HepG2 (cell line): Measurements from ENCODE around the gene SLFNL1.

Source experiments
- AKAP8 ChIP-seq: sonication (generic); formaldehyde crosslinking; IDR thresholded peaks from 2 replicates; pipeline ENCODE4 v1.5.1; 2020; ENCODE audit warnings: mild to moderate bottlenecking, missing genetic modification reagents
- ATF3 ChIP-seq: sonication (generic); formaldehyde crosslinking; IDR thresholded peaks from 2 replicates; pipeline ENCODE4 v1.4.0; 2020; ENCODE audit warnings: missing genetic modification reagents
- CTCF ChIP-seq: sonication (generic); formaldehyde crosslinking; IDR thresholded peaks from 2 replicates; pipeline ENCODE4 v1.5.0; 2020; ENCODE audit warnings: mild to moderate bottlenecking, missing genetic modification reagents, moderate library complexity
- NFRKB ChIP-seq: fragments of 450-650 bp; IDR thresholded peaks from 2 replicates; pipeline ENCODE4 v1.6.1; 2017
- NR3C1 ChIP-seq: sonication (generic); formaldehyde crosslinking; IDR thresholded peaks from 2 replicates; pipeline ENCODE4 v1.4.0; 2020; ENCODE audit warnings: missing genetic modification reagents
- POLR2AphosphoS5 ChIP-seq: IDR thresholded peaks from 2 replicates; pipeline ENCODE4 v1.6.1; 2012; ENCODE audit warnings: low read depth, low read length
- ZBTB21 ChIP-seq: sonication (generic); formaldehyde crosslinking; IDR thresholded peaks from 2 replicates; pipeline ENCODE4 v1.4.0; 2020; ENCODE audit warnings: missing genetic modification reagents
- ZBTB8A ChIP-seq: sonication (generic); formaldehyde crosslinking; IDR thresholded peaks from 2 replicates; pipeline ENCODE4 v1.4.0; 2020; ENCODE audit warnings: mild to moderate bottlenecking, low read depth, missing genetic modification reagents, borderline replicate concordance
- ZNF274 ChIP-seq: sonication (generic); formaldehyde crosslinking; IDR thresholded peaks from 2 replicates; pipeline ENCODE4 v1.5.1; 2020; ENCODE audit warnings: mild to moderate bottlenecking, missing genetic modification reagents

GRCh38 chr1:40989066-40989465 lies 32.5 kb downstream of the SLFNL1 start:
- TF ChIP-seq POLR2AphosphoS5 (no peak), ZBTB21 (no peak), NFRKB (no peak), ATF3 (CRISPR knock-in tag) (no peak), AKAP8 (CRISPR knock-in tag) (no peak), ZNF274 (CRISPR knock-in tag) (no peak), ZBTB8A (CRISPR knock-in tag) (no peak), NR3C1 (CRISPR knock-in tag) (no peak), CTCF (CRISPR knock-in tag) (no peak)
